WTC11 (cell line): Measurements from ENCODE around the gene WASF3.

Experiments
- ZSCAN18 ChIP-seq: fragments of 250-450 bp; sonication (Bioruptor Pico); IDR thresholded peaks from 2 replicates; pipeline ENCODE4 v2.1.2; 2022; ENCODE audit warnings: mild to moderate bottlenecking, moderate library complexity
- TF ChIP-seq, protein P1 (sequence below): sonication (generic); formaldehyde crosslinking; IDR thresholded peaks from 2 replicates; pipeline ENCODE4 v1.8.0; 2022; ENCODE audit warnings: missing genetic modification reagents

DNA sequence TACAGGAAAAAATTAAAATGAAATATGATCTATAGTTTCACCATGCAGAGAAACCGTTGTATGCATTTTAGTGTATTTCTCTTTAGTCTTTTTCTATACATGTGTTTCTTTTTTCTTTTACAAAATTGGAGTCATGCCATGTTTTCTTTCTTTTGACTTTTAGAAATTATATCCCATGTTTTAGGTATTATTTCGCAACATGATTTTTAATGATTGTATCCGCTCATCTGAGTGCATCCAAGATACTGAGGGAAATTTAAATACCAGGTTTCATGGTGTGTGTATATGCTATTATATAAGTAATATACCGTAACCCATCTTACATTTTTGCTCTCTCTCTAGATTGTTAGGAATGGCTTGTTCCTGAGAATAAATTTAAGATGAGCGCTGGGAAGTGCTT, 120.8 kb downstream of the WASF3 start:
- TF ChIP-seq, protein P1, sequence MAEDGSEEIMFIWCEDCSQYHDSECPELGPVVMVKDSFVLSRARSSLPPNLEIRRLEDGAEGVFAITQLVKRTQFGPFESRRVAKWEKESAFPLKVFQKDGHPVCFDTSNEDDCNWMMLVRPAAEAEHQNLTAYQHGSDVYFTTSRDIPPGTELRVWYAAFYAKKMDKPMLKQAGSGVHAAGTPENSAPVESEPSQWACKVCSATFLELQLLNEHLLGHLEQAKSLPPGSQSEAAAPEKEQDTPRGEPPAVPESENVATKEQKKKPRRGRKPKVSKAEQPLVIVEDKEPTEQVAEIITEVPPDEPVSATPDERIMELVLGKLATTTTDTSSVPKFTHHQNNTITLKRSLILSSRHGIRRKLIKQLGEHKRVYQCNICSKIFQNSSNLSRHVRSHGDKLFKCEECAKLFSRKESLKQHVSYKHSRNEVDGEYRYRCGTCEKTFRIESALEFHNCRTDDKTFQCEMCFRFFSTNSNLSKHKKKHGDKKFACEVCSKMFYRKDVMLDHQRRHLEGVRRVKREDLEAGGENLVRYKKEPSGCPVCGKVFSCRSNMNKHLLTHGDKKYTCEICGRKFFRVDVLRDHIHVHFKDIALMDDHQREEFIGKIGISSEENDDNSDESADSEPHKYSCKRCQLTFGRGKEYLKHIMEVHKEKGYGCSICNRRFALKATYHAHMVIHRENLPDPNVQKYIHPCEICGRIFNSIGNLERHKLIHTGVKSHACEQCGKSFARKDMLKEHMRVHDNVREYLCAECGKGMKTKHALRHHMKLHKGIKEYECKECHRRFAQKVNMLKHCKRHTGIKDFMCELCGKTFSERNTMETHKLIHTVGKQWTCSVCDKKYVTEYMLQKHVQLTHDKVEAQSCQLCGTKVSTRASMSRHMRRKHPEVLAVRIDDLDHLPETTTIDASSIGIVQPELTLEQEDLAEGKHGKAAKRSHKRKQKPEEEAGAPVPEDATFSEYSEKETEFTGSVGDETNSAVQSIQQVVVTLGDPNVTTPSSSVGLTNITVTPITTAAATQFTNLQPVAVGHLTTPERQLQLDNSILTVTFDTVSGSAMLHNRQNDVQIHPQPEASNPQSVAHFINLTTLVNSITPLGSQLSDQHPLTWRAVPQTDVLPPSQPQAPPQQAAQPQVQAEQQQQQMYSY (CRISPR knock-in tag): no peak
- no peak for TF ChIP-seq ZSCAN18
